HCT116 (cell line): ENCODE results near the gene TLR8.

ENCODE experiments used
- CTCF ChIP-seq, 3 experiments: fragments of 200-600 bp in 1 of 3; sonication (generic) in 1 of 3; IDR thresholded peaks in 2 of 3; conservative IDR thresholded peaks in 1 of 3; 2 replicates each; pipeline ENCODE4 v1.5.1; 2012 to 2017; ENCODE audit warnings: low read depth in 2 of 3, low read length in 2 of 3, antibody characterized with exemption in 1 of 3, borderline replicate concordance in 1 of 3, control low read depth in 1 of 3, mild to moderate bottlenecking in 1 of 3, mixed read lengths in 1 of 3, mixed run types in 1 of 3, moderate library complexity in 1 of 3; ENCODE audit not compliant: insufficient read depth in 1 of 3
- EZH2phosphoT487 ChIP-seq: fragments of 200-600 bp; IDR thresholded peaks from 2 replicates; pipeline ENCODE4 v1.6.1; 2018; ENCODE audit warnings: antibody characterized with exemption, borderline replicate concordance
- JUND ChIP-seq: IDR thresholded peaks from 2 replicates; pipeline ENCODE4 v1.6.1; 2012
- POLR2A ChIP-seq: IDR thresholded peaks from 2 replicates; pipeline ENCODE4 v1.7.0; 2011; ENCODE audit warnings: borderline replicate concordance; ENCODE audit not compliant: insufficient read depth, insufficient read length; ENCODE audit errors: extremely low read depth
- SIN3A ChIP-seq: IDR thresholded peaks from 2 replicates; pipeline ENCODE4 v1.6.1; 2012; ENCODE audit warnings: low read depth
- TCF7L2 ChIP-seq: IDR thresholded peaks from 2 replicates; pipeline ENCODE4 v1.7.0; 2011; ENCODE audit warnings: borderline replicate concordance, inconsistent platforms; ENCODE audit not compliant: insufficient read depth, insufficient read length; ENCODE audit errors: extremely low read depth
- YY1 ChIP-seq: IDR thresholded peaks from 2 replicates; pipeline ENCODE4 v1.6.1; 2011; ENCODE audit warnings: low read length, low read depth, moderate library complexity, mild to moderate bottlenecking; ENCODE audit not compliant: insufficient replicate concordance; ENCODE audit errors: extremely low read depth
- ZBTB33 ChIP-seq: IDR thresholded peaks from 2 replicates; pipeline ENCODE4 v1.6.1; 2011; ENCODE audit warnings: mild to moderate bottlenecking, low read length, moderate library complexity; ENCODE audit not compliant: insufficient replicate concordance; ENCODE audit errors: extremely low read depth
- TF ChIP-seq, protein P1 (sequence below): IDR thresholded peaks from 2 replicates; pipeline ENCODE4 v1.6.1; 2012

- TF ChIP-seq CTCF (IDR thresholded peaks at IDR 0.05 in 2 of 3, conservative IDR thresholded peaks at IDR 0.05 in 1 of 3; ENCODE audit: borderline replicate concordance in 1 of 3, insufficient read depth in 1 of 3, low read depth in 2 of 3, low read length in 2 of 3) = no peak
- TF ChIP-seq POLR2A = no peak
- no peak for TF ChIP-seq JUND
- no peak for TF ChIP-seq TCF7L2
- no peak for TF ChIP-seq EZH2phosphoT487
- TF ChIP-seq, protein P1, sequence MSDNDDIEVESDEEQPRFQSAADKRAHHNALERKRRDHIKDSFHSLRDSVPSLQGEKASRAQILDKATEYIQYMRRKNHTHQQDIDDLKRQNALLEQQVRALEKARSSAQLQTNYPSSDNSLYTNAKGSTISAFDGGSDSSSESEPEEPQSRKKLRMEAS = no peak
- TF ChIP-seq YY1 = no peak
- TF ChIP-seq SIN3A = no peak
- no peak for TF ChIP-seq ZBTB33
These were observed 19.9 kb upstream of the TLR8 start for GRCh38 chrX:12886545-12886944.
